ENCODE data around the gene LDB2. TPM values are rescaled to one million over a fixed set of nuclear protein-coding genes. Genes with fewer than 3 reads are reported as not detected.

The LDB2 gene
- total RNA-seq, 2 donors from 2014 or later: 3.2 to 7.9 TPM

- TF ChIP-seq CTCF (IDR thresholded peaks at IDR 0.05): no peak
- Histone ChIP-seq H3K27me3 (no peaks in the 10 kb centered on the region), H3K9ac (ENCODE audit: low read depth in 2 of 2, low read length in 2 of 2) (no peak overlapping the region), H3K4me3 (no peak overlapping the region), H3K4me1 (no peaks in the 10 kb centered on the region), H3K27ac (no peak overlapping the region), H3K36me3 (no peaks in the 10 kb centered on the region), H3K9me3 (no peaks in the 10 kb centered on the region)
- intact Hi-C loops (cut with DNase I): no loop called here
- DNase-seq: no peak
These were observed 132.9 kb downstream of the LDB2 start for GRCh38 chr4:16765546-16765945.

- no peak for DNase-seq
- no peaks in the 10 kb centered on the region for H3K27me3 ChIP-seq
- H3K9me3 ChIP-seq: no peaks in the 10 kb centered on the region
- H3K9ac ChIP-seq (ENCODE audit: low read depth in 2 of 2, low read length in 2 of 2): no peak overlapping the region
- intact Hi-C loops (cut with DNase I): no loop called here
- no peak overlapping the region for H3K4me3 ChIP-seq
- no peaks in the 10 kb centered on the region for H3K36me3 ChIP-seq
- no peak overlapping the region for H3K27ac ChIP-seq
- no peak for TF ChIP-seq CTCF (IDR thresholded peaks at IDR 0.05)
- no peaks in the 10 kb centered on the region for H3K4me1 ChIP-seq
These were observed 133.8 kb downstream of the LDB2 start for GRCh38 chr4:16764622-16765021.

GRCh38 chr4:16760617-16761363 is 137.7 kb downstream of the LDB2 start:
- no peak overlapping the region for H3K4me3 ChIP-seq
- H3K27ac ChIP-seq: no peak overlapping the region
- intact Hi-C loops (cut with DNase I): no loop called here
- H3K4me1 ChIP-seq: no peaks in the 10 kb centered on the region
- no peaks in the 10 kb centered on the region for H3K9me3 ChIP-seq
- DNase-seq: no peak
- TF ChIP-seq CTCF (IDR thresholded peaks at IDR 0.05): no peak
- H3K36me3 ChIP-seq: no peaks in the 10 kb centered on the region
- no peak overlapping the region for H3K9ac ChIP-seq (ENCODE audit: low read depth in 2 of 2, low read length in 2 of 2)
- no peaks in the 10 kb centered on the region for H3K27me3 ChIP-seq

- no peaks in the 10 kb centered on the region for H3K27me3 ChIP-seq
- H3K9ac ChIP-seq (ENCODE audit: low read depth in 2 of 2, low read length in 2 of 2): no peak overlapping the region
- no peak for DNase-seq
- no peak for TF ChIP-seq CTCF (IDR thresholded peaks at IDR 0.05)
- intact Hi-C loops (cut with DNase I): no loop called here
- no peak overlapping the region for H3K27ac ChIP-seq
- H3K36me3 ChIP-seq: no peaks in the 10 kb centered on the region
- no peak overlapping the region for H3K4me3 ChIP-seq
- no peaks in the 10 kb centered on the region for H3K4me1 ChIP-seq
- H3K9me3 ChIP-seq: no peaks in the 10 kb centered on the region
These were observed 138.4 kb downstream of the LDB2 start for GRCh38 chr4:16759931-16760582.

- no peak for DNase-seq
These were observed 139.6 kb downstream of the LDB2 start for GRCh38 chr4:16758816-16759215.

More at GRCh38 chr4:16758816-16759215, 139.6 kb downstream of the LDB2 start:
- intact Hi-C loops (cut with DNase I): no loop called here
- no peaks in the 10 kb centered on the region for H3K9me3 ChIP-seq
- no peak overlapping the region for H3K4me3 ChIP-seq
- no peak overlapping the region for H3K9ac ChIP-seq (ENCODE audit: low read depth in 2 of 2, low read length in 2 of 2)
- no peaks in the 10 kb centered on the region for H3K36me3 ChIP-seq
- H3K27ac ChIP-seq: no peak overlapping the region
- H3K27me3 ChIP-seq: no peaks in the 10 kb centered on the region
- TF ChIP-seq CTCF (IDR thresholded peaks at IDR 0.05): no peak
- no peaks in the 10 kb centered on the region for H3K4me1 ChIP-seq

All from colonic mucosa (tissue), 4 donors.